Ammon's horn (tissue), 1 donor: ENCODE measurements around the gene STRADB.
"Not testable (repeated sequence)": the region's sequence is repeated elsewhere in the genome, so short reads cannot be mapped to it uniquely, and the experiment has no call there.

ENCODE experiments used
- DNase-seq: peaks from one replicate; pipeline ENCODE4 v3.0.0-alpha.2; 2016; ENCODE audit warnings: low spot score

The STRADB gene

DNA sequence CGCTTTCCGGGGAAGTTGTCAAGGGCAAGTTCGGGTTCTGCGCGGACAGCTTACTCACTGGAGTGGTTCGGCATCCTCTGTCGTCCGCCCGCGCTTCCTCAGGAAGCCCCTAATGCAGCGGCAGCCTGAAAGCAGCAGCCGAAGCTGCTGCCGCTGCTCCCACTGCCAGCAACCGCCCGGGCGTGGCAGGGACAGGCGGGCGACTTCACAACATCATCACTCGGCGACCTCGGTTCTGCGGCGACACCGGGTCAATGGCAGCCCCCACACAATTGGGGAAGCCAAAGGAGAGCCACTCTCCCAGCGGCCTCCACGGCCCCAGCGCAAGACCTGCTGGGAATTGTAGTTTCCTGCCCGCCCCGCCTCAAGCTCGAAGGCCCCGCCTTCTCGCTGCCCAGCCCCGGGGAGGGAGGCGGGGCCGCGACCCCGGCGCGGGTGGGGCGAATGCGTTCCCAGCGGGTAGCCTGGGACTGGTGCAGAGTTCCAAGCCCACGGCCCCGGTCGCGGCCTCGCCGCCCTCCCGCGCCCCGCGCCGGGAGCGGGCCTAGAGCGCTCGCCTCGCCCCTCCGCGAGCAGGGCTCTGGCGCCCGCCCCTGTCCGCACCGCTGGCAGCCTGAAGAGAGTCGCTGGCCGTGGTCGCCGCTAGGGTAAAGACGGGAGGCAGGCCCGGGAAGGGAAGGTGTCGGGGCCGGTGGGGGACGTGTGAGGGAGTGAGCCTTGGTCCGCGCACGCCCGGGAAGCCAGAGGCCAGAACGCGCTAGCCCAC is at the start of gene STRADB, which contains the start of gene TRAK2:
TSS of gene STRADB (plus strand) at position 449 of the 766 bp plus-strand sequence. CDS start 3,101 bp downstream, outside the sequence.
TSS of gene TRAK2 (minus strand) at position 167 of the 766 bp plus-strand sequence. CDS start 30,951 bp downstream, outside the sequence.
- DNase-seq = peak; percentile 98

GRCh38 chr2:201401815-201402214 is 49.7 kb upstream of the STRADB start:
- DNase-seq = no peak

DNA sequence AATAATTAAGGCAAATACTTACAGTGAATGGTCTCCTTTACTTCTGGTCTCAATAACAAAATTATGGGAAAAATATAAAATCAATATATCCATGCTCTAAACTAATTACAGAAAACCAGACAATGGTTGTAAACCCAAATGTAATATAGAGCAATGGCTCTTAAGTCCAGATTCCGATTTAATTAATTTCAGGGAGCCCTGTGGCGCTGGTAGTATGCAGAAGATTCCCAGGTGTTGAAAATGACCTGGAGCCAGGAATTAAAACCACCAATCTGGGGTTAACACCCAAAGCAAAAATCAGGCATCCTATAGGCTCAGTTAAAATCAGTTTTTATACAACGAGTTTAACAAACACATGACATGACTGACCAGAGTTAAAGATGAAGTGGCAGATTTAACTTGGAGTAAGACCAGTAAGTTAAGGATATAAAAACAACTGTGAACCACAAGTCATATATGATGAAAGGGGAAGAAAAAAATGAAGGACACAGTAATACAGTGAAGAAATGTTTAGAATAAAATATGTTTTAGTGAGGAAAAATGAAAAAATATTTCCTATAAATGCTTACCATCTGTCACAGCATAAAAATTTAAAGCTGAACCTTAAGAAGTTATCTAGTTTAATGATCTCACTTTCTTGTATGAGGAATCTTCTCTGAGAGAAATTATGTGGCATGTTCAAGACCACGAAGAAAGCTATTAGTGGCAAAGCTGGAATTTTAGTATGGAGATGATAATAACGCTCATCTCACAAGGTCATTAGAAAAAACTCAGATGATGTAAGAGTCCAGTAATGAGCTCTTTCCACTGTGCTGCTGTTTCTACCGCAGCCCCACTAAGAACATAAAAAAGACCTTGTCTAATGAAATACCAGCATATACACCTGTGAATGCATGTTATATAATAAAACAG is 48.6 kb upstream of the STRADB start:
- no peak for DNase-seq

- DNase-seq = no peak
Observed at GRCh38 chr2:201403880-201404279, 47.7 kb upstream of the STRADB start.

DNA sequence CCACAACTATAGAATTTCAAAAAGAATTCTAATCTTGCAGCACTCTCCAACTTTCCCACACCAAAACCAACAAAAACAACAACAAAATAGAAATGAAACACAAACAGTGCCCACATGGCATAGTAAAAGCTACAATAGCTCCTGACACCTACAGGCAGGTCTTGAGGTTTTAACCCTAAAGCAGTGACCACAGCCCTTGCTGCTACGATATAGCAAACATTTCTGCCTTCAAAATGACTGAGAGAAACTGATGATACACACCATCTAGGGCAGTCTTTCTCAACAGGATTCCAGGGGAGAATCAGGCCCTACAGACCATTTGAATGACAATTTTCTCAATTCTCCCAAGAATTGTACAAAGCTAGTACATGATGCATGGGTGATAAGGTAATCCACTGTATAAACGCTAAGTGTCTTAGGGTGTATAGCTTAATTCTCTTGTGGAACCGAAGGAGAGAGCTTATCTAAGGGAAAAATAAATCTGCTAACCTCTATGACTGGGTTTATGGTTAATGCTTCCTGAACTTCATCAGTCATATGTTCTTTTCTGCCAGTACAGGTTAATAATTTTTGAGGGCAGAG is 46.8 kb upstream of the STRADB start:
- no peak for DNase-seq

- DNase-seq = peak; percentile 64
Observed at GRCh38 chr2:201406077-201406662, 45.4 kb upstream of the STRADB start.

DNA sequence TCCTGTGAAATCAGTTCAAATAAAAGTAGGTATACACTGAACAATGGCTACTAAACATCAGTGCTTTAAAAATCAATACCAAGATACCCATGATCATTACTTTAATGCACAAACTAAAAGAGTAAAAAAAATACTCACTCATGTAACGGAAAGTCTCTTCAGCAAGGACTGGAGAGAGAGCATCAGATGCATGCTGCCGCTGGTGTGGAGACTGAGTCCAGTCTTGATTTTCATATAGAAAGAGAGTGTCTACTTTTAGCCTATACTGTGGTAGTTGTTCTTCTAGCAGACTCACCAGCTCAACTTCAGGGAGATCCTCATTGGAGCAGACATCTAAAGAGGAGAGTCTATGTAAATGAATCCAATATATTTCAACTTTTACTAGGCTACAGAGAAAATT is 44.3 kb upstream of the STRADB start:
- no peak for DNase-seq

DNA sequence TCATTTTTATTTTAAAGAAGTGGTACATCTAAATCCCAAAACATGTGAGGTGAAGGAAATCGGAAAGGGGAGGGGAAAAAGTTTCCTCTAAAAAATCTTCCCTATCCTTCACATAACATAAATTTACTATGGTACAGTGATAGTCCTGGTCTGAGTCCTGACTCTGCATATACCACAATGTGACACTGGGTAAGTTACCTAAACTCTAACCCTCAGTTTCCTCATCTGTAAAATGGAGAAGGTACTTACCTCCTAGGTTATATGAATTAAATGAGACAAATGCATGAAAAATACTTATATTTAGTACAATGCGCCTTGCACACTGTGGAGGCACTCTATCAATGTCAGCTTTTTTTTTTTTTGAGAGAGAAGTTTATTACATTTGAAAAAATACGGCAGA is 42.6 kb upstream of the STRADB start:
- no peak for DNase-seq

- DNase-seq = no peak
Observed at GRCh38 chr2:201411421-201411820, 40.1 kb upstream of the STRADB start.

- no peak for DNase-seq
Observed at GRCh38 chr2:201413143-201413542, 38.4 kb upstream of the STRADB start.

- no peak for DNase-seq
Observed at GRCh38 chr2:201413552-201413951, 38.0 kb upstream of the STRADB start.

GRCh38 chr2:201414099-201415023 is 37.2 kb upstream of the STRADB start:
- no peak for DNase-seq

- DNase-seq = no peak
Observed at GRCh38 chr2:201415149-201415548, 36.4 kb upstream of the STRADB start.

DNA sequence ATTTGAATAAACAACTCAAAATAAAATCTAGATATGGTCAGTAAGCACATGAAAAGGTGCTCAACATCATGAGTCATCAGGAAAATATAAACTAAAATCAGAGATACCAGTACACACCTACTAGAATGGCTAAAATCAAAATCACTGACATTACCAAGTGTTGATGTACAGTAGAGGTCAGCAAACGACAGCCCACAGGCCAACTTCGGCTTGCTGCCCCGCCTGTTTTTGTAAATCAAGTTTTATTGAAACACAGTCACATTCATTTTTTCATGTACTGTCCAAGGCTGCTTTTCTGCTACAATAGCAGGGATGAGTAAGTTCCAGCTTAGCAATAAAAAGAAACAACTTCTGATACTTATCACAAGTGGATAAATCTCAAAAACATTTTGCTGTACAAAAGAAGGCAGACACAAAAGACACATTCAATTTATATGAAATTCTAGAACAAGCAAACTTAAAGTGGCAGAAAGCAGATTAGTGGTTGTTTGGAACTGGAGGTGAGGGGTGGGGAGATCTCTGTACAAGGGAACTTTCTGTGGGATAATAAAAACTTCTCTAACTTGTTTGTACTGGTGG is 32.4 kb upstream of the STRADB start:
- DNase-seq = no peak

- DNase-seq = no peak
Observed at GRCh38 chr2:201419986-201420385, 31.6 kb upstream of the STRADB start.

GRCh38 chr2:201420442-201421113 is 31.0 kb upstream of the STRADB start:
- DNase-seq = no peak

GRCh38 chr2:201425952-201426351 is 25.6 kb upstream of the STRADB start:
- DNase-seq = no peak

GRCh38 chr2:201428366-201428765 is 23.2 kb upstream of the STRADB start:
- not testable (repeated sequence) for DNase-seq

DNA sequence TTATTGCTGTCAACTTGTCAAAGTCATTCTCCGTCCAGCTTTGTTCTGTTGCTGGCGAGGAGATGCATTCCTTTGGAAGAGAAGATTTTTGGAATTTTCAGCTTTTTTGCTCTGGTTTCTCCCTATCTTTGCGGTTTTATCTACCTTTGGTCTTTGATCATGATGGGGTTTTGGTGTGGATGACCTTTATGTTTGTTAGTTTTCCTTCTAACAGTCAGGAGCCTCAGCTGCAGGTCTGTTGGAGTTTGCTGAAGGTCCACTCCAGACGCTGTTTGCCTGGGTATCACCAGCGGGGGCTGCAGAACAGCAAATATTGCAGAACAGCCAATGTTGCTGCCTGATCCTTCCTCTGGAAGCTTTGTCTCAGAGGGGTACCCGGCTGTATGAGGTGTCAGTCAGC is 21.7 kb upstream of the STRADB start:
- DNase-seq = not testable (repeated sequence)

DNA sequence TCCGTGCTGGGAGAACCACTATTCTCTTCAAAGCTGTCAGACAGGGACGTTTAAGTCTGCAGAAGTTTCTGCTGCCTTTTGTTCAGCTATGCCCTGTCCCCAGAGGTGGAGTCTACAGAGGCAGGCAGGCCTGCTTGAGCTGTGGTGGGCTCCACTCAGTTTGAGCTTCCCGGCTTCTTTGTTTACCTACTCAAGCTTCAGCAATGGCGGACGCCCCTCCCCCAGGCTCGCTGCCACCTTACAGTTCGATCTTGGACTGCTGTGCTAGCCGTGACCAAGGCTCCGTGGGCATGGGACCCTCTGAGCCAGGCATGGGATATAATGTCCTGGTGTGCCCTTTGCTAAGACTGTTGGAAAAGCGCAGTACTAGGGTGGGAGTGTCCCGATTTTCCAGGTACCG is 21.2 kb upstream of the STRADB start:
- not testable (repeated sequence) for DNase-seq
